Amniotic stem cell (primary cell): Measurements from ENCODE around the gene RPRD1B.

Experiments used
- DNase-seq: peaks from one replicate; lab custom pipeline; 2025; lab: John Stamatoyannopoulos, UW

RPRD1B gene

GRCh38 chr20:38135651-38136420 lies 102.3 kb downstream of the RPRD1B start:
- no peak for DNase-seq

- DNase-seq = no peak
Measured at GRCh38 chr20:38136421-38137245, 103.1 kb downstream of the RPRD1B start.

DNA sequence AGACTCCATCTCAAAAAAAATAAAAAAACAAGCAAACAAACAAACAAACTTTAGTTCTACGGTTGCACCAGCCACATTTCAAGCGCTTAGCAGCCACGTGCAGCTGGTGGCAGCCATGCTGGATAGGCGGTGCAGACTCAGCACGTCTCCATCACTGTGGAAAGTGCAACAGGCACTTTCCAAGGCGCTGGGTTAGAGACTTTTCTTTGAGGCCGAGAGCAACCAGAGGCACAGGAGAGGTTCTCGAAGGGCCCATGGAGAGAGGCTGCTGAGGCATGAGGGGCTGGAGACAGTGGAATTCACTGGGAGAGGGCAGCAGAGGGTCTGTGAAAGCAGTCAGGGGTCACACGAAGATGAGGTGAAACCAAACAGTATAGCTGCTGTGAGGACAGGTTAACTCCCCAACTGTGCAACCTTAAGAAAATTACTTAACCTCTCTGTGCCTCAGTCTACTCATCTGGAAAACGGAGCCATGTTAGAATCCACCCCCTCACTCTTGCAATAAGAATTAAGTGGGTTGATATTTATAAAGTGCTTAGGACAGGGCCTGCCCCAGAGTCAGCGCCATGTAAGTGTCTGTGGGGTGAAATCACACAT lies 104.0 kb downstream of the RPRD1B start:
- no peak for DNase-seq

DNA sequence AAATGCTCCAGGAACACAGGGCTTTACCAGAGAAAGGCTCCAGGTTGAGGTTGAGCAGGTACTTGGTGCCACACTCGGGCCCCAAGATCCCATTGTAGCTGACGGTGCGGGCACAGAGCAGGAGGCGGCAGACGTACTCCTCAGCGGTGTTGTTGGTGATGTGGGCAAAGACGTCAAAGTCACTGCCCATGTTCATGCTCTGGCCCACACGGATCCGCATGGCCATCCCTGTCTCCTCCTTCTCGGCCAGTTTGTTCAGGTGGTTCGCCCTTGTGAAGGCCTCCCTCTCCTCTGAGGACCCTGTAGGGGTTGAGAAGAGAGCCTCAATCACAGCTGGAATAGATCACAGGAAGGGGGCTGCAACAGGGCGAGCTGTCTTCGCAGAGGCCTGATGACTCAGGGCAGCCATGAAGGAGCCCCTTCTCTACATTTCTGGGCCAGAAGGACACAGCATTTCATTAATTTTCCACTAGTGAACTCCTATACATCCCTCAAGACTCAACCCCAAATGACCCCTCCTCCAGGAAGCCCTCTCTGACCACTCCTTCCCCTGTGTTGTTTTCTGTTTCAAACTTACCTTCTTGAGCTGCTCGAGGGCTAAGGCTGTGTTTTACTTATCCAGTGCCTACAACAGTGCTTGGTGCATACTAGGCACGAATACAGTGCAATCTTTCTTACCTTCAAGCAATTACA lies 104.7 kb downstream of the RPRD1B start:
- DNase-seq = no peak

DNA sequence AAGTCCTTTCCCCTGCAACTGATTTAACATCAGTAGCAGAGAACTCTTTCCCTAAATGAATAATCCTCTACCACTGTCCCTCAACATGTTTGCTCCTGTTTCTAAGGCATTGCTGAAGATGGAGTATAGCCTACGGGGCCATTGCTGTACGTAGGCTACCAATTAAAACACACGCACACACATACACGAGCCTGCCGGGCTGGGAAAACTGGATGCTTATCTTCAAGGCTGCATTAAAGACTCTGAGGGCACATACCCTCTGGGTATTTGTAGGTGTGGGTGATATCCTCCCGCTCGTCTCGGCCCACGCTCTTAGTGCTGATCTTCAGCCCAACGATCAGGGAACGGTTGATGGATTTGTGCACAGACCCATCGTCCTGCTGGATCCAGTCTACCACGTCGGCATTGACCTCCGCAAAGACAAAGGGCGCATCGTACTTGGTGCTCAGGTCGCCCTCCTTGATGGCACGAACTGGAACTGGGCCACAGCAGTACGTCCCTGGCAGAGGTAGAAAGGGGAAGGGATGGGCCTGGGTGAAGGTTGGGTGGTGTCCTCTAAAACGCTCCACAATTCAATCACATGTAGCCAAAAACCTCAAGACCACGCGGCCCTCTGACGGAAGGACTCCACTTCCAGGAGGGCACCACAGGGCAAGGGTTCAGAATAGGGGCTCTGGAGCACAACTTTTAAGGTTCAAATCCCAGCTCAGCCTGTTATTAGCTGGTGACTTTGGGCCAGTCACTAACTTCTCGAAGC lies 105.8 kb downstream of the RPRD1B start:
- no peak for DNase-seq

GRCh38 chr20:38139977-38140753 lies 106.6 kb downstream of the RPRD1B start:
- DNase-seq = no peak

DNA sequence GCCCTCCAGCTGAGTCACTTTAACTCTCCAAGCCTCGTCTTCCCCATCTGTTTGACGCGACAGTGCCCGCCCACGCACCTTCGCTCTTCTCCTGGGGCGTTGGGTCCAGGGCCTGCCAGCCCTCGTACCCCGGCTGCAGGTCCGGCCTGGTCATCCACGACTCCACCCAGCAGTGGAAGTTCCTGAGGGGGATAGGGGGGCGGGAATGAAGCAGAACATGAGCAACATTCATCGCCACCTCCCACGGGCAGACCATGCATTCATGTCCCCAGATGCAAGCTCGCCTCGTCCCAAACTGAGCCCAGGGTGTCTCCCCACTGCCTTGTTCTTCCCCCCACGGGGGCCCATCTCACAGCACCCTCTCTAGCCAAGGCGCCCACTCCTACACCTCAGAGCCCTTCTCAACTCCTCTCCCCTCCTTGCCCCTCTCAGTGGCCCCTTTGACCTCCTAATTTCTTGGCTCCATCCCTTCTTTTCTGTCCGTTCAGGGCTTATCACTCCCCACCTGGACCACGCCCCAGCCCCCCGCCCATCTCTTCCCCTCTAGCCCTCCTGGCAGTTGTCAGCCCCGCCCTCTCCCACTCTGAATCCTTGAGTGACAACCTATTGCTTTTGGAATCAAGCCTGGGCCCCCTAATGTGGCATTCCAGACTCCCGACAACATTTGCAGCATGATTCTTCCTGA lies 107.8 kb downstream of the RPRD1B start:
- DNase-seq = no peak
